ENCODE measurements around the gene LMTK2. TPM values are rescaled to one million over a fixed set of nuclear protein-coding genes. Genes with fewer than 3 reads are reported as not detected.
A peak's percentile ranks its signal among the peaks of the same experiment; 100 is the strongest.
"Not testable (repeated sequence)": the region's sequence is repeated elsewhere in the genome, so short reads cannot be mapped to it uniquely, and the experiment has no call there.

LMTK2 gene
- total and polyA plus RNA-seq, 7 donors: 3.0 to 19.9 (median 17.0) TPM

DNA sequence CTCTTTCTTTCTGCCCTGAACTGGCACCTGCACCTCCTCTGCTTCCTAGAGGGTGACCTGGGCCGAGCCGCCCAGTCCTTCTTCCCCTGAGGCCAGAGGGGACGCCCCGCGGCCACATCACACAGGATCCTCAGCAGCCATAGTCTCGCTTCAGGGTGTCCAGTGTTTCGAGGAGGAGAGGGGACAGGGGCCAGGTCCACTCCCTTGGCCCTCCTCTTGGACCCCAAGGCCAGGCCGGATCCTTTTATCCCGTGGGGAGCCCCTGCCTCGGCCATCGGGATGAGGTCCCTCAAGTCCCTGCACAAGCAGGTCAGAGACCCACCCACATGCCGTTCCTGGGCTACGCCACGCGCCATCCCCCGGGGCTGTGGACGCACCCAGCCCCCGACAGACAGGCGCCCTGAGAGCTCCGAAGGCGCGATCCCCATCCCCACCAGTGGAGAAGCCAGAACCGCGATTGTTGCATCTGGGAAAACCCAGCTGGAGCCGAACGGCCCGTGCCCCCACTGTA lies 108.2 kb downstream of the LMTK2 start:
- peaks cover 0 to 14% (median 7%) of the 10 kb centered on the region in 4 donors for H3K4me1 ChIP-seq
- WGBS, 2 donors: 95 to 96% methylated on average over 27 of the region's 27 CpGs
- intact Hi-C loops (cut with DNase I): no loop called here
- peaks cover 7 to 24% (median 12%) of the 10 kb centered on the region in 3 donors for H3K27me3 ChIP-seq
- no peak overlapping the region for H3K4me3 ChIP-seq
- peaks cover 0 to 21% (median 8%) of the 10 kb centered on the region in 4 donors for H3K36me3 ChIP-seq
- TF ChIP-seq POLR2A (IDR thresholded peaks at IDR 0.05) (no peak), EP300 (IDR thresholded peaks at IDR 0.05) (no peak), POLR2AphosphoS5 (IDR thresholded peaks at IDR 0.05) (no peak)
- TF ChIP-seq, protein P1, sequence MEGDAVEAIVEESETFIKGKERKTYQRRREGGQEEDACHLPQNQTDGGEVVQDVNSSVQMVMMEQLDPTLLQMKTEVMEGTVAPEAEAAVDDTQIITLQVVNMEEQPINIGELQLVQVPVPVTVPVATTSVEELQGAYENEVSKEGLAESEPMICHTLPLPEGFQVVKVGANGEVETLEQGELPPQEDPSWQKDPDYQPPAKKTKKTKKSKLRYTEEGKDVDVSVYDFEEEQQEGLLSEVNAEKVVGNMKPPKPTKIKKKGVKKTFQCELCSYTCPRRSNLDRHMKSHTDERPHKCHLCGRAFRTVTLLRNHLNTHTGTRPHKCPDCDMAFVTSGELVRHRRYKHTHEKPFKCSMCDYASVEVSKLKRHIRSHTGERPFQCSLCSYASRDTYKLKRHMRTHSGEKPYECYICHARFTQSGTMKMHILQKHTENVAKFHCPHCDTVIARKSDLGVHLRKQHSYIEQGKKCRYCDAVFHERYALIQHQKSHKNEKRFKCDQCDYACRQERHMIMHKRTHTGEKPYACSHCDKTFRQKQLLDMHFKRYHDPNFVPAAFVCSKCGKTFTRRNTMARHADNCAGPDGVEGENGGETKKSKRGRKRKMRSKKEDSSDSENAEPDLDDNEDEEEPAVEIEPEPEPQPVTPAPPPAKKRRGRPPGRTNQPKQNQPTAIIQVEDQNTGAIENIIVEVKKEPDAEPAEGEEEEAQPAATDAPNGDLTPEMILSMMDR (IDR thresholded peaks at IDR 0.05): no peak
- peak; percentile 55 for DNase-seq
- H3K9me3 ChIP-seq: no peaks in the 10 kb centered on the region
- H3K27ac ChIP-seq: no peak overlapping the region

DNA sequence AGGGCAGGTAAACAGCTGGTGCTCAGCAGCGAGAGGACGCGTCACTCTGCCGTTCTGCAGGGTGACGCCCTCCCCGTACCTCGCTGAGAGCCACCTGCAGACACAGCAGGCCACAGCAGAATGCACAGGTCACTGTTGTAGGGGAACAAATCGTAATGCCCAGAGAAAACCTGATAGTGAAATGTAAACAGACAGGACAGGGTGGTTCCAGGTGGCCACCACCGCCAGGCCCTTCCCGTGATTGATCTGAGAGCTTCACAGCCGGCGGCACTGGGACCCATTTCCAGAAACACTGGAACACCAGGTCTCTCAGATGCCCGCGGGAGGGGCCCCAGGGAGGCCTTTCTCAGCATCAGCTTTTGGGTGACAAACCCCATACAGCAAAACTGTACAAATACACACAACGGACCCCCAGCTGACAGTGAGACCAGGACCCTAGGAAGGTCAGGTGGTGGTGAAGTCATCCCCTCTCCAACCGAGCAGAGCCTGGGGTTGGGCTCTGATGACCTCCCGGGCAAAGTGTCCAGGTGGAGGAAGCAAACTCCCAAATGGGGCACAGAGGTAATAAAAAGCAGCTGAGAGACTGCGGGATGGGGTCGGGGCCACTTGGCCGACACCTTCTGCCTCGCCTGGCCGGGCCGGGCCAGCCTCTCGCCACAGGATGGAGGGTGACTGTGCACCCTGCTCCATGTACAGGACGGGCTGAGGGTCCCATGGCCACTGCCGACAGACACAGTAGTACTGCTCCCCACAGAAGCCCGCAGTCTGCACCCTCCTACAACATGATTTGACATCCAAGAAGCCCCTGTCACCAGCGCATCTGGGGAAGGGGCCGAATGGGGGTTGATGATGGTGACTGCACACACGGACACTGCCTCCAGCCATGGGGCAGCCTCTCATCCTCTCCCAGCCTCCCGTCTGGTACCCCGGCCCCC lies 109.2 kb downstream of the LMTK2 start:
- Histone ChIP-seq H3K4me1 (peaks cover 0 to 9% (median 5%) of the 10 kb centered on the region in 4 donors), H3K27ac (no peak overlapping the region), H3K27me3 (peaks cover 7 to 15% (median 8%) of the 10 kb centered on the region in 3 donors), H3K9me3 (no peaks in the 10 kb centered on the region), H3K36me3 (peaks cover 0 to 28% (median 8%) of the 10 kb centered on the region in 4 donors), H3K4me3 (no peak overlapping the region)
- WGBS, 2 donors: 78 to 87% methylated on average over 32 of the region's 32 CpGs
- TF ChIP-seq EP300 (IDR thresholded peaks at IDR 0.05) (no peak), POLR2AphosphoS5 (IDR thresholded peaks at IDR 0.05) (no peak), POLR2A (IDR thresholded peaks at IDR 0.05) (no peak)
- TF ChIP-seq, protein P1 (IDR thresholded peaks at IDR 0.05): no peak
- intact Hi-C loops (cut with DNase I): no loop called here
- peak; percentile 50 for DNase-seq

DNA sequence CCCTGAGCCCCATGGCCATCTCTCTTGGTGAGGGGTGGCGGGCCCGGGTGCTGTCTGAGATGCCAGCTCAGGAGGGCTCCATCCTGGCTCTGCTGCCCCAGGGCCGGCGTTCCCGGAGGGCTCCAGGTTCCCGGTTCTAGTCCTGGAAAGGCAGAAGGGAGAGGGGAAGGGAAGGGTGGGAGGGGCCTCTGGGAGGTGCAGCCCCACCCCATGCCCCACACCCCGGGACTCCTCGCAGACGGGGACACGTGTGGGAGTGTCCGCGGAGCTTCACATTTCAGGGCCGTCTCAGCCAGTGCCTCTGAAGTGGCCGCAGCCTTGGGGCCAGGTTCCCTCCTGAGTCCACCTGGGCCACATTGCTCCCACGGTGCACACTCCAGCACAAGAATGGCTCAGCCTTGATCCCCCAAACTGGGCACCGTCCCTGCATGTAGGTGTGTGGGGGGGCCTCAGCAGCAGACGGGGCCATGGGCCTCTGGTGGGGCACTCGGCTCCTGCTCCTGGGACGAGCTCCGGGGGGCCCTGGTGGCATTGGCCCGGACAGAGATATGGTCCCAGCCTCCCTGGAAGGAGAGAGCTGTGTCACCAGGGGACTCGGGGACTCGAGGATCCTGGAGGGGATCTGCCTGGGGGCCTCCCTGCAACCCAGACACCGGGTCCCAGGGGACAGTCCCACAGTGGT lies 110.4 kb downstream of the LMTK2 start:
- 88 to 93% methylated on average over 24 of the region's 24 CpGs for WGBS, 2 donors
- TF ChIP-seq POLR2AphosphoS5 (IDR thresholded peaks at IDR 0.05): no peak
- TF ChIP-seq POLR2A (IDR thresholded peaks at IDR 0.05): no peak

DNA sequence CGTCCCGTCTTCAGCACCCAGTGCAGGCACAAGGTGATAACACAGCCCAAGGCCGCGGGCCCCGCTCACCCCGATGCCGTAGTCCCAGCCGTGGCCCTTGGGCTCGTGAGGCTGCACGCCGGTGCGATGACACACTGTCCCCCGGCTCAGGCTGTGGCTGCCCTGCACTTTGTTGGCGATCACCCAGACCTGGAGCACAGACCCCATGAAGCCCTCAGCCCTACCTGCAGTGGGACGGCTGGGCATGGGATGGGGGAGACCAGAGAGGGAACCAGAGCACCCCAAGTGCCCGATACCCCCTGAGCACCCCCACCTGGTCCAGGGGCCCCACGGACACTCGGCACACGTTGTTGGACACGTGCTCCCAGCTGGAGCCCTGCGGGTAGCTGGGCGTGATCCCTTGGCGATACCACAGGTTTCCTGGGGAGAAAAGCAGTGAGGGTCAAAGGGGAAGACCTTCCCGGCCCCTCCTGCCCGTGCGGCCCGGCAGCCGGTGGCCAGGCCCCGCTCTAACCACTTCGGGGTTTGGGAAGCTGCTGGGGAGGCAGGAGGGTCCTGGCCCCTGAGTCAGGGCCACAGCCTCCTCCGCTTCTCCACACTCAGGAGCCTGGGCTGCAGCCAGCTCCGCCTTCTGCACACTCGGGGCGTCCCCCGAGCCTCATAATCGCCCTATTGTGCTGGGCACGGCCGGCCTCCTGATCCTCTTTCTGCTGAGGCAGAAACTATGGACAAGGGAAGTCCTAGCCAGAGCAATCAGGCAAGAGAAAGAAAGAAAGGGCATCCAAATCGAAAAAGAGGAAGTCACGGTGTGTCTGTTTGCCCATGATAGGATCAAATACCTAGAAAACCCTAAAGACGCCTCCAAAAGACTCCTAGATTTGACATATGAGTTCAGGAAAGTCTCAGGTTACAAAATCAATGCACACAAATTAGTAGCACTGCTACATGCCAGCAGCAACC lies 111.2 kb downstream of the LMTK2 start:
- Histone ChIP-seq H3K27me3 (no peaks in the 10 kb centered on the region), H3K9me3 (no peaks in the 10 kb centered on the region), H3K4me1 (no peaks in the 10 kb centered on the region), H3K4me3 (no peak overlapping the region), H3K36me3 (peaks cover 0 to 49% (median 11%) of the 10 kb centered on the region in 4 donors), H3K27ac (no peak overlapping the region)
- peak; percentile 59 for DNase-seq
- intact Hi-C loops (cut with DNase I): no loop called here
- WGBS, 2 donors: 74 to 89% methylated on average over 41 of the region's 41 CpGs
- TF ChIP-seq, protein P1 (IDR thresholded peaks at IDR 0.05): no peak
- TF ChIP-seq POLR2A (IDR thresholded peaks at IDR 0.05): no peak
- TF ChIP-seq EP300 (IDR thresholded peaks at IDR 0.05): no peak
- no peak for TF ChIP-seq POLR2AphosphoS5 (IDR thresholded peaks at IDR 0.05)

More for the DNA sequence above, 110.4 kb downstream of the LMTK2 start:
- Histone ChIP-seq H3K4me1 (no peaks in the 10 kb centered on the region), H3K9me3 (no peaks in the 10 kb centered on the region), H3K4me3 (no peak overlapping the region), H3K27ac (no peak overlapping the region), H3K27me3 (peaks cover 0 to 5% (median 0%) of the 10 kb centered on the region in 3 donors), H3K36me3 (peaks cover 0 to 41% (median 11%) of the 10 kb centered on the region in 4 donors)
- intact Hi-C loops (cut with DNase I): no loop called here
- peak; percentile 50 for DNase-seq

DNA sequence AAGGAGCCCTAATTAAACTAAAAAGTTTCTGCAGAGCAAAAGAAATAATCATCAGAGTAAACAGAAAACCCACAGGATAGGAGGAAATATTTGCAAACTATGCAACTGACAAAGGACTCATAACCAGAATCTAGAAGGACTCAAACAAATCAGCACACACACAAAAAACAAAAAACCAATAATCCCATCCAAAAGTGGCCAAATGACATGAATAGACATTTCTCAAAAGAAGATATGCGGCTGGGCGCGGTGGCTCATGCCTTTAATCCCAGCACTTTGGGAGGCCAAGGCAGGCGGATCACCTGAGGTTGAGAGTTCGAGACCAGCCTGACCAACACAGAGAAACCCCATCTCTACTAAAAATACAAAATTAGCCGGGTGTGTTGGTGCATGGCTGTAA lies 112.7 kb downstream of the LMTK2 start:
- H3K27me3 ChIP-seq; H3K4me1 ChIP-seq; intact Hi-C loops (cut with DNase I); H3K4me3 ChIP-seq; H3K27ac ChIP-seq; H3K9me3 ChIP-seq: not testable (repeated sequence)
- DNase-seq: peak; percentile 6
- WGBS, 2 donors: 90 to 98% methylated on average over 6 of the region's 6 CpGs
- H3K36me3 ChIP-seq: peaks cover 0 to 52% (median 11%) of the 10 kb centered on the region in 4 donors

Measured in sigmoid colon (tissue), 7 donors.